ENCODE results near the gene MAN2C1. TPM values are rescaled to one million over a fixed set of nuclear protein-coding genes. Genes with fewer than 3 reads are reported as not detected.
"Not testable (repeated sequence)": the region's sequence is repeated elsewhere in the genome, so short reads cannot be mapped to it uniquely, and the experiment has no call there.

Gene MAN2C1
- total and polyA plus RNA-seq, 10 donors, result 112 to 499 (median 274) TPM

- Histone ChIP-seq H3K36me3 (peaks cover 0 to 38% (median 12%) of the 10 kb centered on the region in 6 donors), H3K4me3 (peak overlapping the region in 1 of 8 donors; percentile 91), H3K4me1 (peaks cover 4 to 53% (median 43%) of the 10 kb centered on the region in 6 donors), H3K27ac (peak overlapping the region in 7 of 8 donors; percentile 46 to 87 (median 74)), H3K27me3 (replicated peaks in 1 of 7) (peaks cover 0 to 31% (median 0%) of the 10 kb centered on the region in 7 donors), H3K9me3 (peaks cover 0 to 27% (median 16%) of the 10 kb centered on the region in 8 donors)
- no peak for DNase-seq
- intact Hi-C loops (cut with DNase I; ENCODE audit: low total_unique reads), result no loop called here
- 71 to 75% (median 74%) methylated on average over 7 of the region's 7 CpGs for WGBS, 5 donors
- no peak for TF ChIP-seq CTCF (IDR thresholded peaks at IDR 0.05 in 8 of 11, conservative IDR thresholded peaks at IDR 0.05 in 3 of 11)
- TF ChIP-seq POLR2AphosphoS5 (IDR thresholded peaks at IDR 0.05), result peak in 1 of 3 donors; percentile 14
- TF ChIP-seq POLR2A (IDR thresholded peaks at IDR 0.05), result no peak
These were observed 17.6 kb downstream of the MAN2C1 start for GRCh38 chr15:75350601-75351361.

GRCh38 chr15:75349851-75350588, 18.4 kb downstream of the MAN2C1 start:
- Histone ChIP-seq H3K27me3 (replicated peaks in 1 of 7) (peaks cover 0 to 31% (median 0%) of the 10 kb centered on the region in 7 donors), H3K4me3 (peak overlapping the region in 1 of 8 donors; percentile 91), H3K36me3 (peaks cover 0 to 31% (median 6%) of the 10 kb centered on the region in 6 donors), H3K27ac (peak overlapping the region; percentile 46 to 87 (median 73)), H3K4me1 (peaks cover 4 to 56% (median 43%) of the 10 kb centered on the region in 6 donors), H3K9me3 (peaks cover 0 to 27% (median 16%) of the 10 kb centered on the region in 8 donors)
- WGBS, 5 donors, result 34 to 57% (median 42%) methylated on average over 9 of the region's 9 CpGs
- peak; percentile 93 for DNase-seq
- intact Hi-C loops (cut with DNase I; ENCODE audit: low total_unique reads), result no loop called here
- no peak for TF ChIP-seq POLR2A (IDR thresholded peaks at IDR 0.05)
- TF ChIP-seq POLR2AphosphoS5 (IDR thresholded peaks at IDR 0.05), result peak; percentile 60 to 91 (median 88)
- TF ChIP-seq CTCF (IDR thresholded peaks at IDR 0.05 in 8 of 11, conservative IDR thresholded peaks at IDR 0.05 in 3 of 11), result peak in 1 of 11 experiments; percentile 16

GRCh38 chr15:75349351-75349669, 19.1 kb downstream of the MAN2C1 start:
- WGBS, 5 donors, result 84 to 96% (median 93%) methylated on average over 6 to 8 of the region's 8 CpGs
- H3K27ac ChIP-seq, result peak overlapping the region; percentile 46 to 87 (median 73)
- intact Hi-C loops (cut with DNase I; ENCODE audit: low total_unique reads), result not testable (repeated sequence)
- H3K4me1 ChIP-seq, result peaks cover 4 to 56% (median 43%) of the 10 kb centered on the region in 6 donors
- peak; percentile 67 for DNase-seq
- H3K9me3 ChIP-seq, result peaks cover 0 to 27% (median 16%) of the 10 kb centered on the region in 8 donors
- peaks cover 0 to 24% (median 2%) of the 10 kb centered on the region in 6 donors for H3K36me3 ChIP-seq
- H3K27me3 ChIP-seq (replicated peaks in 1 of 7), result peaks cover 0 to 31% (median 0%) of the 10 kb centered on the region in 7 donors
- peak overlapping the region in 1 of 8 donors; percentile 91 for H3K4me3 ChIP-seq

- H3K27ac ChIP-seq, result peak overlapping the region in 5 of 8 donors; percentile 73 to 87 (median 77)
- intact Hi-C loops (cut with DNase I; ENCODE audit: low total_unique reads), result no loop called here
- DNase-seq, result peak; percentile 78
- peaks cover 4 to 61% (median 43%) of the 10 kb centered on the region in 6 donors for H3K4me1 ChIP-seq
- peaks cover 0 to 27% (median 16%) of the 10 kb centered on the region in 8 donors for H3K9me3 ChIP-seq
- H3K36me3 ChIP-seq, result peaks cover 0 to 21% (median under 1%) of the 10 kb centered on the region in 6 donors
- TF ChIP-seq POLR2A (IDR thresholded peaks at IDR 0.05), result no peak
- TF ChIP-seq CTCF (IDR thresholded peaks at IDR 0.05 in 8 of 11, conservative IDR thresholded peaks at IDR 0.05 in 3 of 11), result no peak
- peak in 2 of 3 donors; percentile 28 to 68 for TF ChIP-seq POLR2AphosphoS5 (IDR thresholded peaks at IDR 0.05)
- 40 to 59% (median 50%) methylated on average over 21 to 46 of the region's 46 CpGs for WGBS, 5 donors
- peaks cover 0 to 31% (median 0%) of the 10 kb centered on the region in 7 donors for H3K27me3 ChIP-seq (replicated peaks in 1 of 7)
- peak overlapping the region; percentile 47 to 91 (median 74) for H3K4me3 ChIP-seq
These were observed 19.7 kb downstream of the MAN2C1 start for GRCh38 chr15:75348562-75349350.

All from spleen (tissue), 11 donors.